DMS79 treated with DMSO at 0.1 percent for 48 hours (cell line): ENCODE measurements around the gene SAMD8.
"Not testable (repeated sequence)": the region's sequence is repeated elsewhere in the genome, so short reads cannot be mapped to it uniquely, and the experiment has no call there.

Source experiments
- DNase-seq: peaks from one replicate; lab custom pipeline; 2025; lab: John Stamatoyannopoulos, UW

The SAMD8 gene

GRCh38 chr10:75086278-75086934, 25.1 kb upstream of the SAMD8 start:
- DNase-seq: no peak

GRCh38 chr10:75088640-75089039, 22.8 kb upstream of the SAMD8 start:
- DNase-seq: no peak

GRCh38 chr10:75089634-75090033, 21.8 kb upstream of the SAMD8 start:
- DNase-seq: no peak

GRCh38 chr10:75091146-75091545, 20.3 kb upstream of the SAMD8 start:
- DNase-seq: no peak

GRCh38 chr10:75094465-75094864, 17.0 kb upstream of the SAMD8 start:
- DNase-seq: no peak

- no peak for DNase-seq
Measured at GRCh38 chr10:75095631-75096030, 15.8 kb upstream of the SAMD8 start.

- no peak for DNase-seq
Measured at GRCh38 chr10:75096749-75097148, 14.7 kb upstream of the SAMD8 start.

GRCh38 chr10:75097666-75098285, 13.7 kb upstream of the SAMD8 start:
- no peak for DNase-seq

- no peak for DNase-seq
Measured at GRCh38 chr10:75098902-75099673, 12.4 kb upstream of the SAMD8 start.

- DNase-seq: peak; percentile 0
Measured at GRCh38 chr10:75099952-75100763, 11.3 kb upstream of the SAMD8 start.

GRCh38 chr10:75100764-75101291, 10.6 kb upstream of the SAMD8 start:
- DNase-seq: no peak

GRCh38 chr10:75101416-75102251, 9.8 kb upstream of the SAMD8 start:
- no peak for DNase-seq

GRCh38 chr10:75102830-75103673, 8.4 kb upstream of the SAMD8 start:
- DNase-seq: no peak

- DNase-seq: no peak
Measured at GRCh38 chr10:75103881-75104686, 7.4 kb upstream of the SAMD8 start.

GRCh38 chr10:75104842-75105241, 6.6 kb upstream of the SAMD8 start:
- DNase-seq: no peak

- DNase-seq: no peak
Measured at GRCh38 chr10:75105576-75106197, 5.8 kb upstream of the SAMD8 start.

- DNase-seq: no peak
Measured at GRCh38 chr10:75106242-75106641, 5.2 kb upstream of the SAMD8 start.

GRCh38 chr10:75106891-75107290, 4.6 kb upstream of the SAMD8 start:
- DNase-seq: not testable (repeated sequence)
